ENCODE results near the gene GALM. TPM values are rescaled to one million over a fixed set of nuclear protein-coding genes. Genes with fewer than 3 reads are reported as not detected.
"Not testable (repeated sequence)": the region's sequence is repeated elsewhere in the genome, so short reads cannot be mapped to it uniquely, and the experiment has no call there.

The GALM gene
- total RNA-seq, 1 donor from 2014 or later, result 77.0 TPM

DNA sequence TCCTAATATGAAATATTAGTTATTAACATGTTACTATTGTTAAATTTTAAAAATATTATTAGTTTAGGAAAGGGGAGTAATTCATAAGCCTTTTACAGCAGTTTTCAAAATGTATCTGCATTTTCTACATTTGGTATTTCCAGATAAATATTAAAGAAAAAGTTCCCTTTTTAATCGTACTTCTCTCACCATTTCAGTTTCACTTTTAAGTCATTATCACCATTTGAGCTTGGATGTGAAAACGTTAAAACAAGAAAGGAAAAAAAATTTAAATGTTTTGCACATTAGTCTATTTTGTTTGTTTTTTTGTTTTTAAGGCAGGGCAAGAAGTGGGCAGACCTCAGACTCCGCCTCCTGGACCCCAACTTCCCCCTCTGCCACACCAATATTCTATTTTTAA lies 88.6 kb downstream of the GALM start:
- intact Hi-C loops (cut with micrococcal nuclease), result loop anchor here (5.0 kb wide), 1 partner anchor 123 kb away; the partner anchor contains the start of genes DHX57 and MORN2
- Mint-ChIP-seq H3K36me3 (ENCODE audit: low read depth) (peaks cover 13% of the 10 kb centered on the region), H3K9me3 (no peaks in the 10 kb centered on the region), H3K27me3 (ENCODE audit: insufficient read depth) (no peaks in the 10 kb centered on the region), H3K27ac (no peak overlapping the region), H3K4me3 (peak overlapping the region; percentile 57), H3K4me1 (ENCODE audit: low read depth) (peaks cover 20% of the 10 kb centered on the region)
- DNase-seq (ENCODE audit: low spot score), result no peak

- H3K27ac Mint-ChIP-seq; H3K27me3 Mint-ChIP-seq (ENCODE audit: insufficient read depth); H3K36me3 Mint-ChIP-seq (ENCODE audit: low read depth); DNase-seq (ENCODE audit: low spot score); intact Hi-C loops (cut with micrococcal nuclease); H3K9me3 Mint-ChIP-seq; H3K4me3 Mint-ChIP-seq: not testable (repeated sequence)
- H3K4me1 Mint-ChIP-seq (ENCODE audit: low read depth), result peaks cover 15% of the 10 kb centered on the region
Measured at GRCh38 chr2:38755891-38756290, 90.0 kb downstream of the GALM start.

- DNase-seq (ENCODE audit: low spot score), result no peak
- no peak overlapping the region for H3K27ac Mint-ChIP-seq
- H3K4me1 Mint-ChIP-seq (ENCODE audit: low read depth), result peaks cover 8% of the 10 kb centered on the region
- peaks cover 2% of the 10 kb centered on the region for H3K27me3 Mint-ChIP-seq (ENCODE audit: insufficient read depth)
- H3K36me3 Mint-ChIP-seq (ENCODE audit: low read depth), result no peaks in the 10 kb centered on the region
- no peak overlapping the region for H3K4me3 Mint-ChIP-seq
- H3K9me3 Mint-ChIP-seq, result no peaks in the 10 kb centered on the region
- intact Hi-C loops (cut with micrococcal nuclease), result loop anchor here (1.0 kb wide), 1 partner anchor 15 kb away; the partner anchor contains the start of gene GEMIN6
Measured at GRCh38 chr2:38763228-38763627, 97.3 kb downstream of the GALM start.

DNA sequence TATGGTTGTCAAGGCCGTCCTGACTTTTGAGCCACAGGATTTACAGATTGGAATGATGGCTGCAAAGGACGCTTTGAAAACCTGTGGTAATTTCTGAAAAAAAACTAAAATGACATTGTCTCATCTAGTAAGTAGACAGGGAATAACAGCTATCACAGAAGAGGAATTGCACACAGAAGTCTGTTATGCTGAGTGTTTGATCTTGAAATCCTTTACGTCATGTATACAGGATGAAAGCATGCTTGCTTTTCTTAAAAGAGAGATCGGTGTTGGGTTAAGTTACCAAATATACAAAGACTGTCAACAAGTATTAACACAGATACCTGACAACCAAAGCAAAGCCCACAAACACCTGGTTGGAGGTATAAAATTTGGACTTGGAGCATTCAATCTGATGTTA lies 97.8 kb downstream of the GALM start:
- Mint-ChIP-seq H3K4me1 (ENCODE audit: low read depth) (peaks cover 8% of the 10 kb centered on the region), H3K4me3 (no peak overlapping the region), H3K9me3 (no peaks in the 10 kb centered on the region), H3K27ac (no peak overlapping the region), H3K36me3 (ENCODE audit: low read depth) (no peaks in the 10 kb centered on the region), H3K27me3 (ENCODE audit: insufficient read depth) (peaks cover 2% of the 10 kb centered on the region)
- intact Hi-C loops (cut with micrococcal nuclease), result loop anchor here (1.0 kb wide), 1 partner anchor 15 kb away; the partner anchor contains the start of gene GEMIN6
- DNase-seq (ENCODE audit: low spot score), result no peak

DNA sequence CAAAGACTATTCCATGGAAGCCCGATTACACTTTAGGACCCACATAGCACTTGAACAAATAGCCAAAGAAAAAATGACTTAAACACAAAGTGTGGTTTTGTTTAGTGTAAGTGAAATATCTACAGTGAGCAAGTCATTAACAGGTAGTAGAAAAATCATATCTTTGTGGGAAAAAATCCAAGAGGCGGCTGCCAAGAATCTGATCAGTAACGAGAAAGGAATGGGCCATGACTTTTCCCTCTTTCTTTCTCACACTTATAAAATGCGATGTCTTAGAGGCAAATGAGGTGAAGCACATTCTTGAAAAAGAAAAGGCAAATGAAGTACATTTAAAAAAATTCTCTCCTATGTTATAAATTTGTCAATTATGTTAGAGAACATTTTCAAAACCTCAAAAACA lies 99.2 kb downstream of the GALM start:
- intact Hi-C loops (cut with micrococcal nuclease), result no loop called here
- H3K27ac Mint-ChIP-seq, result no peak overlapping the region
- H3K4me1 Mint-ChIP-seq (ENCODE audit: low read depth), result peaks cover 8% of the 10 kb centered on the region
- no peaks in the 10 kb centered on the region for H3K9me3 Mint-ChIP-seq
- peaks cover 2% of the 10 kb centered on the region for H3K27me3 Mint-ChIP-seq (ENCODE audit: insufficient read depth)
- no peak for DNase-seq (ENCODE audit: low spot score)
- H3K36me3 Mint-ChIP-seq (ENCODE audit: low read depth), result no peaks in the 10 kb centered on the region
- H3K4me3 Mint-ChIP-seq, result no peak overlapping the region

GRCh38 chr2:38765551-38765950 lies 99.6 kb downstream of the GALM start:
- DNase-seq (ENCODE audit: low spot score), result no peak
- H3K27me3 Mint-ChIP-seq (ENCODE audit: insufficient read depth), result peaks cover 2% of the 10 kb centered on the region
- H3K9me3 Mint-ChIP-seq, result no peaks in the 10 kb centered on the region
- no peak overlapping the region for H3K27ac Mint-ChIP-seq
- H3K4me1 Mint-ChIP-seq (ENCODE audit: low read depth), result peaks cover 8% of the 10 kb centered on the region
- intact Hi-C loops (cut with micrococcal nuclease), result no loop called here
- H3K4me3 Mint-ChIP-seq, result no peak overlapping the region
- H3K36me3 Mint-ChIP-seq (ENCODE audit: low read depth), result no peaks in the 10 kb centered on the region

- no peak for DNase-seq (ENCODE audit: low spot score)
- Mint-ChIP-seq H3K9me3 (no peaks in the 10 kb centered on the region), H3K27ac (no peak overlapping the region), H3K27me3 (ENCODE audit: insufficient read depth) (peaks cover 14% of the 10 kb centered on the region), H3K4me3 (no peak overlapping the region), H3K4me1 (ENCODE audit: low read depth) (no peaks in the 10 kb centered on the region), H3K36me3 (ENCODE audit: low read depth) (no peaks in the 10 kb centered on the region)
- intact Hi-C loops (cut with micrococcal nuclease), result no loop called here
Measured at GRCh38 chr2:38771632-38772031, 105.7 kb downstream of the GALM start.

DNA sequence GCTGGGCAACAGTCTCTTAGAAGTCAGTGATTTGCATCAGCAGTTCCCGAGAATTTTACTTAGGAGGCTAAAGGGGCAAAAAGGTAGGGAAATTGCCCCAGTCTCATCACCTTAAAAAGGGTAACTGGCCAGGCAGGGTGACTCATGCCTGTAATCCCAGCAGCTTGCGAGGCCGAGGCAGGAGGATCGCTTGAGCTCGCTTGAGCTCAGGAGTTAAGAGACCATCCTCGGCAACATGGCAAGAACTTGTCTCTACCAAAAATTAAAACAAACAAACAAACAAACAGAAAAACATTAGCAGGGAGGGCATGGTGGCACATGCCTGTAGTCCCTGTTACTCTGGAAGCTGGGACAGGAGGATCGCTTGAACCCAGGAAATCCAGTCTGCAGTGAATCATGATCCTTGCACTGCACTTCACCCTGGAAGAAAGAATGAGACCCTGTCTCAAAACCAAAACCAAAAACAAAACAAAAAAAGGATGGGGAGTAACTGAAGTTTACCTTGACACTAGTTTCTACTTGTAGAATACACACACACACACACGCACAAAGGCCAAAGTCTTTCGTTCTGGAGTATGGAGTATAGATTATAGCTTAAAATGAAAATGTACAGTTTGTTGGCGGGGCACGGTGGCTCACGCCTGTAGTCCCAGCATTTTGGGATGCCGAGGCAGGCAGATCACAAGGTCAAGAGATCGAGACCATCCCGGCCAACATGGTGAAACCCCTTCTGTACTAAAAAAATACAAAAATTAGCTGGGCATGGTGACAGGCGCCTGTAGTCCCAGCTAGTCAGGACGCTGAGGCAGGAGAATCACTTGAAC lies 109.4 kb downstream of the GALM start:
- H3K27me3 Mint-ChIP-seq (ENCODE audit: insufficient read depth), result peaks cover 16% of the 10 kb centered on the region
- H3K9me3 Mint-ChIP-seq, result no peaks in the 10 kb centered on the region
- intact Hi-C loops (cut with micrococcal nuclease), result loop anchor here (5.0 kb wide), 1 partner anchor 452 kb away; no protein-coding TSS in a partner anchor

DNA sequence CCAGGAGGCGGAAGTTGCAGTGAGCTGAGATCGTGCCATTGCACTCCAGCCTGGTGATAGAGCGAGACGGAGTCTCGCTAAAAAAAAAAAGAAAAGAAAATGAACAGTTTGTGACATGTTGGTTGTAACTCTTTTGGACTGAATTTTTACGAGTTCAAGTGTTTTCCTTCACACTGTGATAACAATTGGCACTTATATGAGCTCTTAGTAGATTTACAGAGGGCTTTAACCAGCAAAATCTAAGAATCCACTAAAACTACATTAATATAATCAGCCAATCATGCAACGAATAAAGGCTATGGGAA lies 110.0 kb downstream of the GALM start:
- H3K9me3 Mint-ChIP-seq, result no peaks in the 10 kb centered on the region
- peak overlapping the region; percentile 53 for H3K4me3 Mint-ChIP-seq
- peaks cover 9% of the 10 kb centered on the region for H3K36me3 Mint-ChIP-seq (ENCODE audit: low read depth)
- H3K27ac Mint-ChIP-seq, result no peak overlapping the region
- H3K27me3 Mint-ChIP-seq (ENCODE audit: insufficient read depth), result peaks cover 16% of the 10 kb centered on the region
- H3K4me1 Mint-ChIP-seq (ENCODE audit: low read depth), result peaks cover 16% of the 10 kb centered on the region
- intact Hi-C loops (cut with micrococcal nuclease), result loop anchor here (5.0 kb wide), 1 partner anchor 451 kb away; no protein-coding TSS in a partner anchor
- no peak for DNase-seq (ENCODE audit: low spot score)

More for the DNA sequence above, 109.4 kb downstream of the GALM start:
- Mint-ChIP-seq H3K27ac (no peak overlapping the region), H3K4me3 (no peak overlapping the region), H3K36me3 (ENCODE audit: low read depth) (peaks cover 8% of the 10 kb centered on the region), H3K4me1 (ENCODE audit: low read depth) (peaks cover 16% of the 10 kb centered on the region)
- no peak for DNase-seq (ENCODE audit: low spot score)

DNA sequence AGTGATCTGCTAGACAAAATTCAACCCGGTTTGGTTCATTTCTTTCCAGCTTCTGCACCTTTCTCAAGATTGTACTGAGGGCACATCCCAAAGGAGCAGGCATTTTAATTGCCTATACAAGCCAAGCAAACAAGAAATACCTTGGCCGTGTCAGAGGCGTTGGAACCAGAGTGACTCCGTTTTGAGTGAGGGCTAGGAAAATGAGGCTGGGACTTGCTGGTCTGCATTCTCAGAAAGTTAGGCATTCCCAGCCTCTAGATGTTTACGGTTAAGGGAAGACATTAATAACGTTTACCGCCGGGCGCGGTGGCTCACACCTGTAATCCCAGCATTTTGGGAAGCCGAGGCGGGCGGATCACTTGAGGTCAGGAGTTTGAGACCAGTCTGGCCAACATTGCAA lies 110.6 kb downstream of the GALM start:
- Mint-ChIP-seq H3K27ac (no peak overlapping the region), H3K36me3 (ENCODE audit: low read depth) (peaks cover 16% of the 10 kb centered on the region), H3K9me3 (no peaks in the 10 kb centered on the region), H3K27me3 (ENCODE audit: insufficient read depth) (peaks cover 16% of the 10 kb centered on the region), H3K4me3 (peak overlapping the region; percentile 61), H3K4me1 (ENCODE audit: low read depth) (peaks cover 16% of the 10 kb centered on the region)
- no peak for DNase-seq (ENCODE audit: low spot score)
- intact Hi-C loops (cut with micrococcal nuclease), result loop anchor here (5.0 kb wide), 1 partner anchor 451 kb away; no protein-coding TSS in a partner anchor

DNA sequence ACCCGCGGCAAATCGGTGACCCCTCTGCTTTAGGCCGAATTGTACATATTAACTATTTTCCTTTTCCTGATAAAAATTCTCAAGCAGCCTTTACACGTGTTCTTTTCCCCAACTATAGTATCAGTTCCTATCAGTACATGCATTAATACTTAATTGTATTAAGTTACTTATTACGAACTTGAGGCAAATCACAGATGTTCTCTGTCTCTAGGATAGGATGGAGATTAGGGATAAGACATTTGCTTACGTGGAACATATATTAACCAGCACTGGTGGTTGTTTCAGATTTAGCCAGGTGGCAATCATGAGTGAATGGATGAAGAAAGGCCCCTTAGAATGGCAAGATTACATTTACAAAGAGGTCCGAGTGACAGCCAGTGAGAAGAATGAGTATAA lies 112.8 kb downstream of the GALM start:
- Mint-ChIP-seq H3K9me3 (no peaks in the 10 kb centered on the region), H3K4me1 (ENCODE audit: low read depth) (peaks cover 16% of the 10 kb centered on the region), H3K4me3 (peak overlapping the region; percentile 100), H3K27me3 (ENCODE audit: insufficient read depth) (peaks cover 13% of the 10 kb centered on the region), H3K36me3 (ENCODE audit: low read depth) (peaks cover 20% of the 10 kb centered on the region), H3K27ac (peak overlapping the region; percentile 100)
- intact Hi-C loops (cut with micrococcal nuclease), result loop anchor here (1.0 to 5.0 kb wide), 7 partner anchors 15 to 449 kb away; partner anchors contain the start of genes ATL2 and SRSF7
- no peak for DNase-seq (ENCODE audit: low spot score)

- Mint-ChIP-seq H3K27ac (no peak overlapping the region), H3K4me1 (ENCODE audit: low read depth) (peaks cover 4% of the 10 kb centered on the region), H3K27me3 (ENCODE audit: insufficient read depth) (no peaks in the 10 kb centered on the region), H3K9me3 (no peaks in the 10 kb centered on the region), H3K36me3 (ENCODE audit: low read depth) (peaks cover 14% of the 10 kb centered on the region), H3K4me3 (no peak overlapping the region)
- DNase-seq (ENCODE audit: low spot score), result no peak
- intact Hi-C loops (cut with micrococcal nuclease), result no loop called here
Measured at GRCh38 chr2:38783586-38783985, 117.7 kb downstream of the GALM start.

All from activated T-helper 1 cell treated with anti-CD3 and anti-CD28 coated beads, Interleukin-12 subunit alpha, Interleukin-12 subunit beta, Interleukin-2, Interleukin-4 antibody, amounts not matched to agents 30 ng/mL and 10 ng/mL and 1 ng/mL, durations not matched to agents 14 hours and 24 hours and 36 hours (primary cell).